ENCODE data around the gene PRAC1.

PRAC1 gene
- 0 to 0.09 (median 0) reads per million in 4 experiments for total RNA-seq

GRCh38 chr17:48722201-48722907 is at the start of gene PRAC1:
TSS of gene PRAC1 (minus strand) at chr17:48722518. CDS start at chr17:48722392, 126 bp downstream.
- DNase-seq: no peak

GRCh38 chr17:48770954-48771353 is 48.6 kb upstream of the PRAC1 start:
- no peak for DNase-seq

- DNase-seq: no peak
Measured at GRCh38 chr17:48769009-48769675, 46.8 kb upstream of the PRAC1 start.

GRCh38 chr17:48767263-48767774 is 45.0 kb upstream of the PRAC1 start:
- DNase-seq: no peak

- no peak for DNase-seq
Measured at GRCh38 chr17:48761114-48761513, 38.8 kb upstream of the PRAC1 start.

GRCh38 chr17:48760411-48760810 is 38.1 kb upstream of the PRAC1 start:
- no peak for DNase-seq

GRCh38 chr17:48759288-48759687 is 37.0 kb upstream of the PRAC1 start:
- DNase-seq: no peak

- no peak for DNase-seq
Measured at GRCh38 chr17:48757524-48757961, 35.2 kb upstream of the PRAC1 start.

- DNase-seq: no peak
Measured at GRCh38 chr17:48756830-48757251, 34.5 kb upstream of the PRAC1 start.

GRCh38 chr17:48755356-48755755 is 33.0 kb upstream of the PRAC1 start:
- no peak for DNase-seq

- DNase-seq: no peak
Measured at GRCh38 chr17:48754500-48755261, 32.4 kb upstream of the PRAC1 start.

GRCh38 chr17:48753794-48754499 is 31.6 kb upstream of the PRAC1 start:
- no peak for DNase-seq

- no peak for DNase-seq
Measured at GRCh38 chr17:48752399-48753288, 30.3 kb upstream of the PRAC1 start.

- no peak for DNase-seq
Measured at GRCh38 chr17:48751733-48752398, 29.5 kb upstream of the PRAC1 start.

- no peak for DNase-seq
Measured at GRCh38 chr17:48751172-48751571, 28.9 kb upstream of the PRAC1 start.

- DNase-seq: no peak
Measured at GRCh38 chr17:48749621-48750553, 27.6 kb upstream of the PRAC1 start.

GRCh38 chr17:48748718-48749566 is 26.6 kb upstream of the PRAC1 start:
- no peak for DNase-seq

- no peak for DNase-seq
Measured at GRCh38 chr17:48747445-48748363, 25.4 kb upstream of the PRAC1 start.
